Measurements from ENCODE around the gene SH3BGRL2. TPM values are rescaled to one million over a fixed set of nuclear protein-coding genes. Genes with fewer than 3 reads are reported as not detected.

The SH3BGRL2 gene
- total and polyA plus RNA-seq, 7 donors, result 16.0 to 115 (median 30.6) TPM

GRCh38 chr6:79634491-79635231 is 3.5 kb downstream of the SH3BGRL2 start:
- Histone ChIP-seq H3K36me3 (no peaks in the 10 kb centered on the region), H3K9me3 (no peaks in the 10 kb centered on the region), H3K4me1 (peaks cover 0 to 13% (median 5%) of the 10 kb centered on the region in 4 donors), H3K27me3 (no peaks in the 10 kb centered on the region), H3K27ac (no peak overlapping the region), H3K4me3 (no peak overlapping the region)
- TF ChIP-seq CTCF (IDR thresholded peaks at IDR 0.05) (no peak), POLR2A (IDR thresholded peaks at IDR 0.05) (no peak), POLR2AphosphoS5 (IDR thresholded peaks at IDR 0.05) (no peak), EP300 (IDR thresholded peaks at IDR 0.05) (no peak)
- intact Hi-C loops (cut with DNase I), result loop anchor here (5.0 kb wide), 1 partner anchor 557 kb away; the partner anchor contains the start of gene PHIP
- no peak for DNase-seq
- WGBS, 2 donors, result 62 to 75% methylated on average over 2 of the region's 2 CpGs

GRCh38 chr6:79635232-79635543 is 4.1 kb downstream of the SH3BGRL2 start:
- Histone ChIP-seq H3K27ac (no peak overlapping the region), H3K4me3 (no peak overlapping the region), H3K9me3 (no peaks in the 10 kb centered on the region), H3K36me3 (no peaks in the 10 kb centered on the region), H3K4me1 (peaks cover 0 to 13% (median 5%) of the 10 kb centered on the region in 4 donors), H3K27me3 (no peaks in the 10 kb centered on the region)
- TF ChIP-seq EP300 (IDR thresholded peaks at IDR 0.05) (no peak), CTCF (IDR thresholded peaks at IDR 0.05) (no peak), POLR2A (IDR thresholded peaks at IDR 0.05) (no peak), POLR2AphosphoS5 (IDR thresholded peaks at IDR 0.05) (no peak)
- intact Hi-C loops (cut with DNase I), result no loop called here
- no peak for DNase-seq
- WGBS, 2 donors, result 82 to 87% methylated on average over 2 of the region's 2 CpGs

- Histone ChIP-seq H3K9me3 (no peaks in the 10 kb centered on the region), H3K27me3 (no peaks in the 10 kb centered on the region), H3K36me3 (no peaks in the 10 kb centered on the region), H3K27ac (no peak overlapping the region), H3K4me3 (no peak overlapping the region), H3K4me1 (peaks cover 0 to 3% (median under 1%) of the 10 kb centered on the region in 4 donors)
- DNase-seq, result no peak
- WGBS, 2 donors, result 62 to 92% methylated on average over 1 of the region's 1 CpG
- intact Hi-C loops (cut with DNase I), result no loop called here
- TF ChIP-seq CTCF (IDR thresholded peaks at IDR 0.05) (no peak), POLR2AphosphoS5 (IDR thresholded peaks at IDR 0.05) (no peak), EP300 (IDR thresholded peaks at IDR 0.05) (no peak), POLR2A (IDR thresholded peaks at IDR 0.05) (no peak)
These were observed 5.5 kb downstream of the SH3BGRL2 start for GRCh38 chr6:79636673-79637072.

- 78 to 79% methylated on average over 4 of the region's 4 CpGs for WGBS, 2 donors
- Histone ChIP-seq H3K4me1 (no peaks in the 10 kb centered on the region), H3K9me3 (no peaks in the 10 kb centered on the region), H3K27me3 (no peaks in the 10 kb centered on the region), H3K4me3 (no peak overlapping the region), H3K36me3 (no peaks in the 10 kb centered on the region), H3K27ac (no peak overlapping the region)
- no peak for DNase-seq
- TF ChIP-seq EP300 (IDR thresholded peaks at IDR 0.05) (no peak), POLR2AphosphoS5 (IDR thresholded peaks at IDR 0.05) (no peak), CTCF (IDR thresholded peaks at IDR 0.05) (no peak), POLR2A (IDR thresholded peaks at IDR 0.05) (no peak)
- intact Hi-C loops (cut with DNase I), result no loop called here
These were observed 9.3 kb downstream of the SH3BGRL2 start for GRCh38 chr6:79640146-79641111.

Data from sigmoid colon (tissue), 7 donors.